Transverse colon (tissue), 3 donors: ENCODE results near the gene CFAP210.

Experiments
- POLR2A ChIP-seq: fragments of 450-650 bp; IDR thresholded peaks from one replicate; pipeline ENCODE4 v1.6.1; 2016; ENCODE audit warnings: antibody characterized with exemption, mild to moderate bottlenecking, moderate library complexity
- TF ChIP-seq, protein P1 (sequence below), 5 experiments: fragments of 200-600 bp in 3 of 5; fragments of 450-650 bp in 2 of 5; sonication (generic) in 3 of 5; IDR thresholded peaks; 1 replicate in 2 of 5; 2 replicates in 3 of 5; pipeline ENCODE4 v1.5.1; 2016 to 2017; ENCODE audit warnings: antibody characterized with exemption in 5 of 5, inconsistent platforms in 3 of 5, mild to moderate bottlenecking in 2 of 5, moderate library complexity in 1 of 5

DNA sequence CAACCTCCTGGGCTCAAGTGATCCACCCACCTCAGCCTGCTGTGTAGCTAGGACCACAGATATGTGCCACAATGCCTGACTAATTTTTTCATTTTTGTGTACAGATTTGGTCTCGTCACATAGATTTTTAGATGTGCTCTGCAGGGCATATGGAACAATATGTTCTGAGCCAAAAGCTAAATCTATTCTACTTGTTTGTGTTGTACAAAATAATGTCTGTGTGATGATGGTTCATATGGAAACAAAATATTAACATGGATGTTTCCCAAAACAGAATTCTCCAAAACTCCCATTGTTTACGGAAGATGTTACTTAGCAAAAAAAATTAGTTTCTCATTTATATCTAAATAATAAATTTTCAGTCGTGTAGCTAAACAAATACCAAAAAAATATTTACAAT, 26.8 kb upstream of the CFAP210 start:
- TF ChIP-seq, protein P1, sequence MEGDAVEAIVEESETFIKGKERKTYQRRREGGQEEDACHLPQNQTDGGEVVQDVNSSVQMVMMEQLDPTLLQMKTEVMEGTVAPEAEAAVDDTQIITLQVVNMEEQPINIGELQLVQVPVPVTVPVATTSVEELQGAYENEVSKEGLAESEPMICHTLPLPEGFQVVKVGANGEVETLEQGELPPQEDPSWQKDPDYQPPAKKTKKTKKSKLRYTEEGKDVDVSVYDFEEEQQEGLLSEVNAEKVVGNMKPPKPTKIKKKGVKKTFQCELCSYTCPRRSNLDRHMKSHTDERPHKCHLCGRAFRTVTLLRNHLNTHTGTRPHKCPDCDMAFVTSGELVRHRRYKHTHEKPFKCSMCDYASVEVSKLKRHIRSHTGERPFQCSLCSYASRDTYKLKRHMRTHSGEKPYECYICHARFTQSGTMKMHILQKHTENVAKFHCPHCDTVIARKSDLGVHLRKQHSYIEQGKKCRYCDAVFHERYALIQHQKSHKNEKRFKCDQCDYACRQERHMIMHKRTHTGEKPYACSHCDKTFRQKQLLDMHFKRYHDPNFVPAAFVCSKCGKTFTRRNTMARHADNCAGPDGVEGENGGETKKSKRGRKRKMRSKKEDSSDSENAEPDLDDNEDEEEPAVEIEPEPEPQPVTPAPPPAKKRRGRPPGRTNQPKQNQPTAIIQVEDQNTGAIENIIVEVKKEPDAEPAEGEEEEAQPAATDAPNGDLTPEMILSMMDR (IDR thresholded peaks at IDR 0.05) = no peak
- no peak for TF ChIP-seq POLR2A
